HG03571 (cell line): Measurements from ENCODE around the gene CD300E.
"Not testable (repeated sequence)": the region's sequence is repeated elsewhere in the genome, so short reads cannot be mapped to it uniquely, and the experiment has no call there.

Source experiments
- ATAC-seq: cut with Tn5 transposase; IDR thresholded peaks from one replicate; pipeline ENCODE4 v1.9.1; 2021; ENCODE audit not compliant: unreplicated experiment

The CD300E gene

GRCh38 chr17:74601944-74602572 lies 21.5 kb downstream of the CD300E start:
- ATAC-seq = no peak

GRCh38 chr17:74599448-74599939 lies 24.0 kb downstream of the CD300E start:
- ATAC-seq = no peak

GRCh38 chr17:74599023-74599399 lies 24.5 kb downstream of the CD300E start:
- no peak for ATAC-seq

GRCh38 chr17:74598346-74599022 lies 25.1 kb downstream of the CD300E start:
- ATAC-seq = no peak

GRCh38 chr17:74597069-74597790 lies 26.3 kb downstream of the CD300E start:
- no peak for ATAC-seq

- ATAC-seq = no peak
Observed at GRCh38 chr17:74595037-74595750, 28.3 kb downstream of the CD300E start.

- no peak for ATAC-seq
Observed at GRCh38 chr17:74592087-74592990, 31.2 kb downstream of the CD300E start, which contains the start of gene CD300LD. TSS of gene CD300LD (minus strand) at chr17:74592283. CDS start at chr17:74592202, 81 bp downstream.

GRCh38 chr17:74591503-74591902 lies 32.0 kb downstream of the CD300E start:
- no peak for ATAC-seq

GRCh38 chr17:74585711-74586110 lies 37.8 kb downstream of the CD300E start:
- no peak for ATAC-seq

GRCh38 chr17:74584292-74585060 lies 39.1 kb downstream of the CD300E start:
- no peak for ATAC-seq

- no peak for ATAC-seq
Observed at GRCh38 chr17:74582633-74583032, 40.9 kb downstream of the CD300E start.

GRCh38 chr17:74579900-74580299 lies 43.6 kb downstream of the CD300E start:
- ATAC-seq = no peak

- no peak for ATAC-seq
Observed at GRCh38 chr17:74578979-74579378, 44.6 kb downstream of the CD300E start.

GRCh38 chr17:74574489-74575142 lies 48.9 kb downstream of the CD300E start:
- no peak for ATAC-seq

GRCh38 chr17:74573635-74574034 lies 49.9 kb downstream of the CD300E start:
- ATAC-seq = not testable (repeated sequence)

- no peak for ATAC-seq
Observed at GRCh38 chr17:74573169-74573568, 50.4 kb downstream of the CD300E start.

GRCh38 chr17:74571621-74572270 lies 51.8 kb downstream of the CD300E start:
- ATAC-seq = no peak
